Measurements from ENCODE around the gene SPHK2. TPM values are rescaled to one million over a fixed set of nuclear protein-coding genes. Genes with fewer than 3 reads are reported as not detected.

The SPHK2 gene
- polyA plus RNA-seq, 1 of the 3 experiments (the other 2 are of a cell fraction), result 14.8 TPM

DNA sequence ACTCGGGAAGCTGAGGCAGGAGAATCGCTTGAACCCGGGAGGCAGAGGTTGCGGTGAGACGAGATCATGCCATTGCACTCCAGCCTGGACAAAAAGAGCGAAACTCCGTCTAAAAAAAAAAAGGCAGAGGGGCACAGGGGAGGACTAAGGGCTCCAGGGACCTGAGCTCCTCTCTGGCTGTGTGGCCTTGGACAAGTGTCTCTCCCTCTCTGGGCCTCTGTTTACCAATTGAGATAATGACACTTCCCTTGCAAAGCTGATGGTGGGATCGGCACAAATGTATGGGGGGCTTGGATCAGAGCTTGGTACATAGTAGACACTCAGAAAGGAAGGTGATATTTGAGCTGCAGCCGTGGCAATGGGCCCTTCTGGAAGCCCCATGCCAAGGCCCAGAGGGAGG, 24.1 kb upstream of the SPHK2 start:
- H3K27me3 ChIP-seq (ENCODE audit: insufficient read depth), result no peaks in the 10 kb centered on the region; the same call in 1 of the 2 replicates
- H3K79me2 ChIP-seq (ENCODE audit: insufficient read depth), result no peaks in the 10 kb centered on the region
- no peak overlapping the region for H3K27ac ChIP-seq (ENCODE audit: low read depth in 2 of 2, low read length in 1 of 2)
- H3K36me3 ChIP-seq (replicated peaks in 1 of 2; ENCODE audit: control insufficient read depth in 1 of 2, insufficient read depth in 2 of 2, low read length in 1 of 2), result no peaks in the 10 kb centered on the region
- no peaks in the 10 kb centered on the region for H3K4me1 ChIP-seq (ENCODE audit: control insufficient read depth in 1 of 2, insufficient read depth in 2 of 2, low read depth in 1 of 2, low read length in 1 of 2)
- no peaks in the 10 kb centered on the region for H4K20me1 ChIP-seq (ENCODE audit: insufficient read depth)
- no peaks in the 10 kb centered on the region for H3K9me3 ChIP-seq
- no peaks in the 10 kb centered on the region for H3K9me2 ChIP-seq
- DNase-seq, result no peak
- no peak overlapping the region for H3K4me3 ChIP-seq (ENCODE audit: low read depth in 2 of 2, low read length in 1 of 2)
- no peak overlapping the region for H3K4me2 ChIP-seq
- H2AFZ ChIP-seq (ENCODE audit: low read depth), result no peak overlapping the region
- CTCF ChIA-PET, result interaction anchor here (0.6 to 3.5 kb wide), 4 partner anchors 11 to 274 kb away, joined by 3 to 22 read pairs (median 7); no protein-coding TSS in a partner anchor
- H3K9ac ChIP-seq, result no peak overlapping the region
- POLR2A ChIA-PET, result interaction anchor here (0.5 to 1.2 kb wide), 2 partner anchors 19 to 22 kb away, joined by 3 to 4 read pairs; no protein-coding TSS in a partner anchor
- no peaks in the 10 kb centered on the region for H3F3A ChIP-seq (replicated peaks; ENCODE audit: insufficient read depth)
- TF ChIP-seq TEAD4 (IDR thresholded peaks at IDR 0.05; ENCODE audit: borderline replicate concordance, insufficient read depth) (no peak), JUND (IDR thresholded peaks at IDR 0.05) (no peak), CHD2 (IDR thresholded peaks at IDR 0.05; ENCODE audit: low read length, partially characterized antibody) (no peak), NRF1 (IDR thresholded peaks at IDR 0.05; ENCODE audit: low read depth, low read length) (no peak), YY1 (IDR thresholded peaks at IDR 0.05; ENCODE audit: low read depth) (no peak), RAD21 (IDR thresholded peaks at IDR 0.05; ENCODE audit: low read length) (no peak), EP300 (IDR thresholded peaks at IDR 0.05; ENCODE audit: borderline replicate concordance in 1 of 2, low read depth in 1 of 2, low read length in 1 of 2) (no peak), GATA2 (CRISPR knock-in tag; IDR thresholded peaks at IDR 0.05) (no peak)
- TF ChIP-seq, protein P1, sequence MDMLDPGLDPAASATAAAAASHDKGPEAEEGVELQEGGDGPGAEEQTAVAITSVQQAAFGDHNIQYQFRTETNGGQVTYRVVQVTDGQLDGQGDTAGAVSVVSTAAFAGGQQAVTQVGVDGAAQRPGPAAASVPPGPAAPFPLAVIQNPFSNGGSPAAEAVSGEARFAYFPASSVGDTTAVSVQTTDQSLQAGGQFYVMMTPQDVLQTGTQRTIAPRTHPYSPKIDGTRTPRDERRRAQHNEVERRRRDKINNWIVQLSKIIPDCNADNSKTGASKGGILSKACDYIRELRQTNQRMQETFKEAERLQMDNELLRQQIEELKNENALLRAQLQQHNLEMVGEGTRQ (IDR thresholded peaks at IDR 0.05; ENCODE audit: borderline replicate concordance, low read depth, low read length), result no peak
- TF ChIP-seq, protein P2, sequence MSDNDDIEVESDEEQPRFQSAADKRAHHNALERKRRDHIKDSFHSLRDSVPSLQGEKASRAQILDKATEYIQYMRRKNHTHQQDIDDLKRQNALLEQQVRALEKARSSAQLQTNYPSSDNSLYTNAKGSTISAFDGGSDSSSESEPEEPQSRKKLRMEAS (IDR thresholded peaks at IDR 0.05; ENCODE audit: low read depth), result no peak
- 80% methylated on average over 9 of the region's 9 CpGs for WGBS (ENCODE audit: low lambda C conversion rate)

DNA sequence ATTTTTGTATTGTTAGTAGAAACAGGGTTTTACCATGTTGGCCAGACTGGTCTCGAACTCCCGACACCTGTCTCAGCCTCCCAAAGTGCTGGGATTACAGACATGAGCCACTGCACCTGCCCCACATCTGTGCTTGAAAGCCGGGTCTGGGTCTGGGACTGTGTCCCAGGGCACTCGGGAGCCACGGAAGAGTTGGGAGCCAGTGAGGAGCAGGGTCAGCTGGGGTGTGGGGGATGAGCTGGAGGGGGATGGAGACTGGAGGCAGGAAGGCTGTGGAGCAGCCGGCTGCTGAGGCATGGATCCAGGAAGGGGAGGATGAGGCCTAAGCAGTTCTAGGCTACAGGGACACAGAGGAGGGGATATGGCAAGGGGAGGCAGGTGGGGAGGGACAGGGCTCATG, 23.5 kb upstream of the SPHK2 start:
- Histone ChIP-seq H4K20me1 (ENCODE audit: insufficient read depth) (no peaks in the 10 kb centered on the region), H3K4me2 (no peak overlapping the region), H3K27me3 (ENCODE audit: insufficient read depth) (no peaks in the 10 kb centered on the region; the same call in 1 of the 2 replicates), H3K36me3 (replicated peaks in 1 of 2; ENCODE audit: control insufficient read depth in 1 of 2, insufficient read depth in 2 of 2, low read length in 1 of 2) (no peaks in the 10 kb centered on the region), H3K79me2 (ENCODE audit: insufficient read depth) (no peaks in the 10 kb centered on the region), H3F3A (replicated peaks; ENCODE audit: insufficient read depth) (no peaks in the 10 kb centered on the region), H3K9ac (no peak overlapping the region), H3K27ac (ENCODE audit: low read depth in 2 of 2, low read length in 1 of 2) (no peak overlapping the region), H2AFZ (ENCODE audit: low read depth) (no peak overlapping the region), H3K9me3 (no peaks in the 10 kb centered on the region), H3K4me1 (ENCODE audit: control insufficient read depth in 1 of 2, insufficient read depth in 2 of 2, low read depth in 1 of 2, low read length in 1 of 2) (no peaks in the 10 kb centered on the region), H3K9me2 (no peaks in the 10 kb centered on the region), H3K4me3 (ENCODE audit: low read depth in 2 of 2, low read length in 1 of 2) (no peak overlapping the region)
- WGBS (ENCODE audit: low lambda C conversion rate), result 47% methylated on average over 6 of the region's 6 CpGs
- CTCF ChIA-PET, result interaction anchor here (0.6 to 3.5 kb wide), 4 partner anchors 12 to 275 kb away, joined by 3 to 22 read pairs (median 3); no protein-coding TSS in a partner anchor
- no peak for TF ChIP-seq RFX5 (IDR thresholded peaks at IDR 0.05; ENCODE audit: low read length)
- TF ChIP-seq MEF2A (IDR thresholded peaks at IDR 0.05; ENCODE audit: borderline replicate concordance, low read depth), result no peak
- TF ChIP-seq, protein P3, sequence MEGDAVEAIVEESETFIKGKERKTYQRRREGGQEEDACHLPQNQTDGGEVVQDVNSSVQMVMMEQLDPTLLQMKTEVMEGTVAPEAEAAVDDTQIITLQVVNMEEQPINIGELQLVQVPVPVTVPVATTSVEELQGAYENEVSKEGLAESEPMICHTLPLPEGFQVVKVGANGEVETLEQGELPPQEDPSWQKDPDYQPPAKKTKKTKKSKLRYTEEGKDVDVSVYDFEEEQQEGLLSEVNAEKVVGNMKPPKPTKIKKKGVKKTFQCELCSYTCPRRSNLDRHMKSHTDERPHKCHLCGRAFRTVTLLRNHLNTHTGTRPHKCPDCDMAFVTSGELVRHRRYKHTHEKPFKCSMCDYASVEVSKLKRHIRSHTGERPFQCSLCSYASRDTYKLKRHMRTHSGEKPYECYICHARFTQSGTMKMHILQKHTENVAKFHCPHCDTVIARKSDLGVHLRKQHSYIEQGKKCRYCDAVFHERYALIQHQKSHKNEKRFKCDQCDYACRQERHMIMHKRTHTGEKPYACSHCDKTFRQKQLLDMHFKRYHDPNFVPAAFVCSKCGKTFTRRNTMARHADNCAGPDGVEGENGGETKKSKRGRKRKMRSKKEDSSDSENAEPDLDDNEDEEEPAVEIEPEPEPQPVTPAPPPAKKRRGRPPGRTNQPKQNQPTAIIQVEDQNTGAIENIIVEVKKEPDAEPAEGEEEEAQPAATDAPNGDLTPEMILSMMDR (IDR thresholded peaks at IDR 0.05), result no peak
- no peak for TF ChIP-seq FOXM1 (IDR thresholded peaks at IDR 0.05; ENCODE audit: low read depth)
- no peak for TF ChIP-seq EP300 (IDR thresholded peaks at IDR 0.05; ENCODE audit: borderline replicate concordance in 1 of 2, low read depth in 1 of 2, low read length in 1 of 2)
- no peak for TF ChIP-seq JUND (IDR thresholded peaks at IDR 0.05)
- no peak for TF ChIP-seq MXI1 (IDR thresholded peaks at IDR 0.05; ENCODE audit: low read depth, low read length)
- POLR2A ChIA-PET, result interaction anchor here (0.5 to 1.2 kb wide), 2 partner anchors 18 to 21 kb away, joined by 3 to 4 read pairs; no protein-coding TSS in a partner anchor
- DNase-seq, result no peak

Measured in SK-N-SH (cell line).